Pancreas (tissue), 10 donors: Measurements from ENCODE around the gene PNLDC1. TPM values are rescaled to one million over a fixed set of nuclear protein-coding genes. Genes with fewer than 3 reads are reported as not detected.
"Not testable (repeated sequence)": the region's sequence is repeated elsewhere in the genome, so short reads cannot be mapped to it uniquely, and the experiment has no call there.

Experiments used
- ATAC-seq, 4 donors: fragments of 200-7000 bp; cut with Tn5 transposase; one replicate each; pipeline versions ENCODE4 v1.8.0 to v1.9.1; 2020; ENCODE audit warnings: mild to moderate bottlenecking in 4 of 4, moderate library complexity in 4 of 4
- DNase-seq, 6 donors: peaks; one replicate each; pipeline ENCODE4 v3.0.0-alpha.2; 2020
- FAIRE-seq: peaks from 2 replicates; lab custom pipeline; 2012; peaks lifted over from hg19 to GRCh38; lab: Jason Lieb, UNC
- H3K27ac ChIP-seq, 4 donors: fragments of 200-600 bp; sonication (generic); 1 replicate in 3 of 4; 2 replicates in 1 of 4; pipeline versions ENCODE4 v1.5.0 to v1.8.0; 2020
- H3K27me3 ChIP-seq, 4 donors: fragments of 200-600 bp; one replicate each; pipeline ENCODE4 v1.8.0; 2021
- H3K36me3 ChIP-seq, 3 donors: fragments of 200-600 bp; sonication (generic) in 1 of 3; one replicate each; pipeline versions ENCODE4 v1.5.0 to v1.8.0; 2020 to 2021
- H3K4me1 ChIP-seq, 3 donors: fragments of 200-600 bp; one replicate each; pipeline ENCODE4 v1.8.0; 2021
- H3K4me3 ChIP-seq, 4 donors: fragments of 200-600 bp; sonication (generic) in 2 of 4; one replicate each; pipeline versions ENCODE4 v1.5.0 to v1.8.0; 2020 to 2021
- H3K9me3 ChIP-seq, 4 donors: fragments of 200-600 bp; one replicate each; pipeline ENCODE4 v1.8.0; 2021
- CTCF ChIP-seq, 4 donors: fragments of 200-600 bp; sonication (generic) in 3 of 4; IDR thresholded peaks; one replicate each; pipeline versions ENCODE4 v1.5.0 to v1.8.0; 2021; ENCODE audit warnings: antibody characterized with exemption in 4 of 4
- WGBS, 2 donors: extraction: QIAGEN DNeasy Blood & Tissue Kit; methylation state at CpG; one replicate each; pipeline ENCODE4 v1.1.7; 2013; 5-methylcytosine and 5-hydroxymethylcytosine counted together
- intact Hi-C, 3 donors: fragments of 100-400 bp; cut with DNase I; formaldehyde crosslinking; loops; one replicate each; pipeline versions ENCODE4 v1.11.1 to v1.14.2; 2022
- polyA plus RNA-seq, 2 donors: library from polyadenylated mRNA; stranded (reverse); fragments of 200-250 nt; gene quantifications; one replicate each; pipeline ENCODE4 v1.2.3, GENCODE V29; 2013
- total RNA-seq, 6 donors: library from RNA; stranded (reverse); fragmentation: NEBNext Ultra II Directional in 4 of 6; extraction: Animal tissue kit (Norgen Biotek cat#: 25700) in 4 of 6; gene quantifications; one replicate each; pipeline versions ENCODE4 v1.2.1 to v1.2.4, GENCODE V29; 2021 to 2023
- donor health status: healthy with polysubstance abuse.
- donor health status: DM: no; HTN: no; CAD: no; lungs with moderate emphysema.
- donor health status: DM: no; HTN: no; CAD: no.
- donor health status: control.
- donor health status: control.
- donor health status: Bipolar disorder and iron deficiency.
- donor health status: DM: yes; HTN: yes; CAD: no.
- donor health status: DM: no; HTN: no; CAD: no.
- donor health status: DM: no; HTN: no; CAD: no.
- donor health status: DM: yes; HTN: yes; CAD: no.

The PNLDC1 gene
- total and polyA plus RNA-seq, 8 donors, result 0.21 to 1.7 (median 0.50) TPM

- H3K4me1 ChIP-seq, result no peaks in the 10 kb centered on the region
- no peak overlapping the region for H3K27ac ChIP-seq
- no peak for DNase-seq
- WGBS, 2 donors, result 82 to 92% methylated on average over 16 of the region's 16 CpGs
- TF ChIP-seq CTCF (IDR thresholded peaks at IDR 0.05), result no peak
- intact Hi-C loops, result no loop called here
- no peak for ATAC-seq
- H3K4me3 ChIP-seq, result no peak overlapping the region
- H3K27me3 ChIP-seq, result no peaks in the 10 kb centered on the region
- no peaks in the 10 kb centered on the region for H3K36me3 ChIP-seq
- FAIRE-seq, result no peak
- H3K9me3 ChIP-seq, result no peaks in the 10 kb centered on the region
These were observed 19.0 kb downstream of the PNLDC1 start for GRCh38 chr6:159819098-159819497.

GRCh38 chr6:159819932-159820640 is 20.0 kb downstream of the PNLDC1 start:
- FAIRE-seq (no peak), DNase-seq (no peak), ATAC-seq (peak in 2 of 4 donors; percentile 23 to 32)
- WGBS, 2 donors, result 68 to 79% methylated on average over 28 of the region's 28 CpGs
- no peaks in the 10 kb centered on the region for H3K36me3 ChIP-seq
- no peaks in the 10 kb centered on the region for H3K27me3 ChIP-seq
- no peak overlapping the region for H3K4me3 ChIP-seq
- H3K27ac ChIP-seq, result no peak overlapping the region
- no peaks in the 10 kb centered on the region for H3K4me1 ChIP-seq
- TF ChIP-seq CTCF (IDR thresholded peaks at IDR 0.05), result no peak
- intact Hi-C loops, result no loop called here
- no peaks in the 10 kb centered on the region for H3K9me3 ChIP-seq

- no peak overlapping the region for H3K27ac ChIP-seq
- ATAC-seq, result no peak
- H3K4me3 ChIP-seq, result no peak overlapping the region
- H3K9me3 ChIP-seq, result no peaks in the 10 kb centered on the region
- no peak for TF ChIP-seq CTCF (IDR thresholded peaks at IDR 0.05)
- no peak for FAIRE-seq
- H3K4me1 ChIP-seq, result no peaks in the 10 kb centered on the region
- WGBS, 2 donors, result 75 to 85% methylated on average over 11 of the region's 11 CpGs
- no peaks in the 10 kb centered on the region for H3K27me3 ChIP-seq
- no peaks in the 10 kb centered on the region for H3K36me3 ChIP-seq
- DNase-seq, result no peak
- intact Hi-C loops, result no loop called here
These were observed 21.0 kb downstream of the PNLDC1 start for GRCh38 chr6:159821122-159821521.

GRCh38 chr6:159821726-159822125 is 21.6 kb downstream of the PNLDC1 start:
- Histone ChIP-seq H3K4me3 (no peak overlapping the region), H3K27ac (no peak overlapping the region), H3K27me3 (no peaks in the 10 kb centered on the region), H3K9me3 (no peaks in the 10 kb centered on the region), H3K36me3 (no peaks in the 10 kb centered on the region), H3K4me1 (no peaks in the 10 kb centered on the region)
- DNase-seq (no peak), FAIRE-seq (no peak), ATAC-seq (no peak)
- 81 to 90% methylated on average over 10 of the region's 10 CpGs for WGBS, 2 donors
- intact Hi-C loops, result no loop called here
- TF ChIP-seq CTCF (IDR thresholded peaks at IDR 0.05), result no peak

- intact Hi-C loops, result no loop called here
- no peak for ATAC-seq
- WGBS, 2 donors, result 94 to 95% methylated on average over 3 of the region's 3 CpGs
- no peaks in the 10 kb centered on the region for H3K27me3 ChIP-seq
- DNase-seq, result no peak
- H3K9me3 ChIP-seq, result no peaks in the 10 kb centered on the region
- no peak for TF ChIP-seq CTCF (IDR thresholded peaks at IDR 0.05)
- H3K36me3 ChIP-seq, result no peaks in the 10 kb centered on the region
- no peak for FAIRE-seq
- no peak overlapping the region for H3K27ac ChIP-seq
- H3K4me1 ChIP-seq, result no peaks in the 10 kb centered on the region
- H3K4me3 ChIP-seq, result no peak overlapping the region
These were observed 23.9 kb downstream of the PNLDC1 start for GRCh38 chr6:159823953-159824352.

GRCh38 chr6:159824690-159825089 is 24.6 kb downstream of the PNLDC1 start:
- WGBS, 2 donors, result 91 to 98% methylated on average over 9 of the region's 9 CpGs
- H3K27me3 ChIP-seq, H3K4me3 ChIP-seq, FAIRE-seq, ATAC-seq, H3K4me1 ChIP-seq, H3K27ac ChIP-seq, DNase-seq, intact Hi-C loops, H3K36me3 ChIP-seq, H3K9me3 ChIP-seq: not testable (repeated sequence)
